OCI-LY7 (cell line): ENCODE results near the gene CD247.

Experiments used
- CTCF ChIP-seq: fragments of 200-600 bp; sonication (generic); conservative IDR thresholded peaks from 2 replicates; pipeline ENCODE4 v1.5.1; 2014; ENCODE audit warnings: mild to moderate bottlenecking, antibody characterized with exemption, low read length, moderate library complexity, mixed read lengths
- EZH2phosphoT487 ChIP-seq: fragments of 200-600 bp; sonication (generic); IDR thresholded peaks from 2 replicates; pipeline ENCODE4 v1.6.1; 2018; ENCODE audit warnings: low read depth, borderline replicate concordance, mild to moderate bottlenecking, mixed run types, antibody characterized with exemption, low read length, moderate library complexity, mixed read lengths

GRCh38 chr1:167456524-167456923 is 61.8 kb downstream of the CD247 start:
- no peak for TF ChIP-seq CTCF
- no peak for TF ChIP-seq EZH2phosphoT487
